Neural cell (in vitro differentiated cells): ENCODE measurements around the gene ADAMTS16. TPM values are rescaled to one million over a fixed set of nuclear protein-coding genes. Genes with fewer than 3 reads are reported as not detected.

ENCODE experiments used
- H2AFZ ChIP-seq: fragments of 200-600, 300-800 bp; sonication (generic), shearing (Covaris generic); 2 replicates; pipeline ENCODE4 v1.6.0; 2014; ENCODE audit warnings: low read depth, mild to moderate bottlenecking, antibody characterized with exemption, low read length, moderate library complexity
- H3F3A ChIP-seq: fragments of 200-600 bp; shearing (Covaris generic); 2 replicates; pipeline ENCODE4 v1.6.1; 2016; ENCODE audit warnings: mild to moderate bottlenecking, moderate library complexity, mixed read lengths, antibody characterized with exemption, low read length; ENCODE audit not compliant: insufficient read depth, poor library complexity, severe bottlenecking
- H3K27ac ChIP-seq: fragments of 200-600, 300-800 bp; sonication (generic), shearing (Covaris generic); 2 replicates; pipeline ENCODE4 v1.5.1; 2014; ENCODE audit warnings: mild to moderate bottlenecking, low read length, moderate library complexity
- H3K27me3 ChIP-seq: fragments of 300-800, 200-600 bp; sonication (generic), shearing (Covaris generic); 2 replicates; pipeline ENCODE4 v1.6.0; 2014; ENCODE audit warnings: mild to moderate bottlenecking, low read depth, low read length, moderate library complexity; ENCODE audit not compliant: insufficient read depth
- H3K36me3 ChIP-seq: fragments of 300-800, 200-600 bp; sonication (generic), shearing (Covaris generic); 2 replicates; pipeline ENCODE4 v1.5.1; 2014; ENCODE audit warnings: mild to moderate bottlenecking, antibody characterized with exemption, low read length, moderate library complexity; ENCODE audit not compliant: insufficient read depth
- H3K4me2 ChIP-seq: fragments of 300-800, 200-600 bp; sonication (generic), shearing (Covaris generic); 2 replicates; pipeline ENCODE4 v1.6.0; 2014; ENCODE audit warnings: mild to moderate bottlenecking, low read length
- H3K4me3 ChIP-seq: fragments of 300-800, 200-600 bp; sonication (generic), shearing (Covaris generic); 2 replicates; pipeline ENCODE4 v1.5.1; 2014; ENCODE audit warnings: mild to moderate bottlenecking, low read length, moderate library complexity
- H3K79me2 ChIP-seq: fragments of 200-600 bp; shearing (Covaris generic); replicated peaks from 2 replicates; pipeline ENCODE4 v1.6.0; 2014; ENCODE audit warnings: mild to moderate bottlenecking, low read length, moderate library complexity; ENCODE audit not compliant: insufficient read depth
- H3K9ac ChIP-seq: fragments of 300-800, 200-600 bp; sonication (generic), shearing (Covaris generic); 2 replicates; pipeline ENCODE4 v1.6.1; 2016; ENCODE audit warnings: mild to moderate bottlenecking, low read length, mixed read lengths
- H3K9me2 ChIP-seq: fragments of 200-600 bp; shearing (Covaris generic); 2 replicates; pipeline ENCODE4 v1.6.1; 2016; ENCODE audit warnings: mild to moderate bottlenecking, low read length, mixed read lengths; ENCODE audit not compliant: insufficient read depth
- H3K9me3 ChIP-seq: fragments of 200-600, 300-800 bp; sonication (generic), shearing (Covaris generic); 2 replicates; pipeline ENCODE4 v1.6.1; 2016; ENCODE audit warnings: mild to moderate bottlenecking, mixed run types, low read length, moderate library complexity, mixed read lengths
- H4K20me1 ChIP-seq: fragments of 200-600 bp; shearing (Covaris generic); 2 replicates; pipeline ENCODE4 v1.6.1; 2016; ENCODE audit warnings: mild to moderate bottlenecking, mixed run types; ENCODE audit not compliant: insufficient read depth
- EP300 ChIP-seq: fragments of 450-650 bp; conservative IDR thresholded peaks from 2 replicates; pipeline ENCODE4 v1.6.1; 2014; ENCODE audit warnings: antibody characterized with exemption, mild to moderate bottlenecking, moderate library complexity; ENCODE audit not compliant: poor library complexity, severe bottlenecking
- EZH2 ChIP-seq: fragments of 200-600, 300-800 bp; shearing (Covaris generic), sonication (generic); IDR thresholded peaks from 2 replicates; pipeline ENCODE4 v1.6.1; 2014; ENCODE audit warnings: antibody characterized with exemption, low read length, borderline replicate concordance, mild to moderate bottlenecking; ENCODE audit not compliant: insufficient read depth, poor library complexity, severe bottlenecking
- MXI1 ChIP-seq: fragments of 450-650 bp; conservative IDR thresholded peaks from 2 replicates; pipeline ENCODE4 v1.6.1; 2014; ENCODE audit warnings: antibody characterized with exemption, mild to moderate bottlenecking; ENCODE audit not compliant: poor library complexity, severe bottlenecking
- POLR2AphosphoS5 ChIP-seq: IDR thresholded peaks from 2 replicates; pipeline ENCODE4 v1.6.1; 2012
- RAD21 ChIP-seq: fragments of 450-650 bp; conservative IDR thresholded peaks from 2 replicates; pipeline ENCODE4 v1.6.1; 2014; ENCODE audit warnings: antibody characterized with exemption, mild to moderate bottlenecking, moderate library complexity
- REST ChIP-seq: IDR thresholded peaks from 2 replicates; pipeline ENCODE4 v1.6.1; 2012; ENCODE audit warnings: borderline replicate concordance
- SMC3 ChIP-seq: fragments of 450-650 bp; conservative IDR thresholded peaks from 2 replicates; pipeline ENCODE4 v1.6.1; 2014; ENCODE audit warnings: antibody characterized with exemption, mild to moderate bottlenecking, moderate library complexity; ENCODE audit not compliant: poor library complexity
- TAF1 ChIP-seq: IDR thresholded peaks from 2 replicates; pipeline ENCODE4 v1.6.1; 2012; ENCODE audit warnings: low read depth
- polyA plus RNA-seq: library from polyadenylated mRNA; depleted of rRNA; stranded (reverse); fragments of >200 nt; gene quantifications from 2 replicates; pipeline ENCODE4 v1.2.3, GENCODE V29; 2014
- TF ChIP-seq, protein P1 (sequence below): fragments of 450-650 bp; IDR thresholded peaks from 2 replicates; pipeline ENCODE4 v1.5.1; 2014; ENCODE audit warnings: antibody characterized with exemption, mild to moderate bottlenecking, moderate library complexity; ENCODE audit not compliant: poor library complexity, severe bottlenecking

Gene ADAMTS16
- polyA plus RNA-seq, 1 donor from 2014 or later = 1.3 TPM

DNA sequence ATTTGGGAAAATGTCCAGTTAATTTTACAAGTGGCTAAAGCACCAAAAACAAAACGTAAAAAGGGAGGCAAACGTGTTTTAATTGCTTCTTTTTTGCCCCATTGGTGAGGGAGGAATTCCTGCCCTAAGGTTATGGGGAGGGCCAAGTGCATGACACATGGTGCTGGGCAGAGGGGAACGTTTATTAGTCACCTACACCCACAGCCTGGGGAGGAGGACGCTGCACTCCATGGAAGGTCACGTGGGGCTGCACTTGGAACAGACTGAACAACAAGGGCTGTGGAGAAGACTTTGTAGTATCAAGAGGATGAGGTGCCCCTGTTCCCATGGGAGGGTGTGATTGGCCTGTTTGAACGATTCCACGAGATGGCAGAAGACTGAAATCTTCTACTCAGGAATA lies 13.7 kb upstream of the ADAMTS16 start:
- Histone ChIP-seq H3K4me2 (no peak overlapping the region), H3F3A (no peaks in the 10 kb centered on the region), H3K9me3 (no peaks in the 10 kb centered on the region), H3K9me2 (no peaks in the 10 kb centered on the region), H4K20me1 (no peaks in the 10 kb centered on the region), H3K27ac (no peak overlapping the region), H3K79me2 (no peaks in the 10 kb centered on the region), H2AFZ (no peak overlapping the region), H3K27me3 (no peaks in the 10 kb centered on the region), H3K9ac (no peak overlapping the region), H3K4me3 (no peak overlapping the region), H3K36me3 (no peaks in the 10 kb centered on the region)
- no peak for TF ChIP-seq RAD21
- no peak for TF ChIP-seq REST
- TF ChIP-seq MXI1 = no peak
- TF ChIP-seq, protein P1, sequence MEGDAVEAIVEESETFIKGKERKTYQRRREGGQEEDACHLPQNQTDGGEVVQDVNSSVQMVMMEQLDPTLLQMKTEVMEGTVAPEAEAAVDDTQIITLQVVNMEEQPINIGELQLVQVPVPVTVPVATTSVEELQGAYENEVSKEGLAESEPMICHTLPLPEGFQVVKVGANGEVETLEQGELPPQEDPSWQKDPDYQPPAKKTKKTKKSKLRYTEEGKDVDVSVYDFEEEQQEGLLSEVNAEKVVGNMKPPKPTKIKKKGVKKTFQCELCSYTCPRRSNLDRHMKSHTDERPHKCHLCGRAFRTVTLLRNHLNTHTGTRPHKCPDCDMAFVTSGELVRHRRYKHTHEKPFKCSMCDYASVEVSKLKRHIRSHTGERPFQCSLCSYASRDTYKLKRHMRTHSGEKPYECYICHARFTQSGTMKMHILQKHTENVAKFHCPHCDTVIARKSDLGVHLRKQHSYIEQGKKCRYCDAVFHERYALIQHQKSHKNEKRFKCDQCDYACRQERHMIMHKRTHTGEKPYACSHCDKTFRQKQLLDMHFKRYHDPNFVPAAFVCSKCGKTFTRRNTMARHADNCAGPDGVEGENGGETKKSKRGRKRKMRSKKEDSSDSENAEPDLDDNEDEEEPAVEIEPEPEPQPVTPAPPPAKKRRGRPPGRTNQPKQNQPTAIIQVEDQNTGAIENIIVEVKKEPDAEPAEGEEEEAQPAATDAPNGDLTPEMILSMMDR = no peak
- no peak for TF ChIP-seq EZH2
- no peak for TF ChIP-seq POLR2AphosphoS5
- TF ChIP-seq SMC3 = no peak
- TF ChIP-seq TAF1 = no peak
- TF ChIP-seq EP300 = no peak

GRCh38 chr5:5128766-5129165 lies 11.4 kb upstream of the ADAMTS16 start:
- H3K9ac ChIP-seq = no peak overlapping the region
- no peaks in the 10 kb centered on the region for H3K9me3 ChIP-seq
- H3K4me3 ChIP-seq = no peak overlapping the region
- no peak overlapping the region for H3K27ac ChIP-seq
- H4K20me1 ChIP-seq = no peaks in the 10 kb centered on the region
- no peak for TF ChIP-seq TAF1
- TF ChIP-seq REST = no peak
- TF ChIP-seq, protein P1 = no peak
- TF ChIP-seq EZH2 = no peak
- TF ChIP-seq RAD21 = no peak
- no peak for TF ChIP-seq MXI1
- no peak for TF ChIP-seq SMC3
- no peak for TF ChIP-seq EP300
- no peak for TF ChIP-seq POLR2AphosphoS5
- H3K79me2 ChIP-seq = no peaks in the 10 kb centered on the region
- no peaks in the 10 kb centered on the region for H3K9me2 ChIP-seq
- no peaks in the 10 kb centered on the region for H3K27me3 ChIP-seq
- H2AFZ ChIP-seq = no peak overlapping the region
- H3K4me2 ChIP-seq = no peak overlapping the region
- no peaks in the 10 kb centered on the region for H3K36me3 ChIP-seq
- H3F3A ChIP-seq = no peaks in the 10 kb centered on the region
